ENCODE data around the gene HDAC3. TPM values are rescaled to one million over a fixed set of nuclear protein-coding genes. Genes with fewer than 3 reads are reported as not detected.

HDAC3 gene
- total RNA-seq, 4 donors from 2014 or later, result 44.2 to 62.7 (median 54.6) TPM

DNA sequence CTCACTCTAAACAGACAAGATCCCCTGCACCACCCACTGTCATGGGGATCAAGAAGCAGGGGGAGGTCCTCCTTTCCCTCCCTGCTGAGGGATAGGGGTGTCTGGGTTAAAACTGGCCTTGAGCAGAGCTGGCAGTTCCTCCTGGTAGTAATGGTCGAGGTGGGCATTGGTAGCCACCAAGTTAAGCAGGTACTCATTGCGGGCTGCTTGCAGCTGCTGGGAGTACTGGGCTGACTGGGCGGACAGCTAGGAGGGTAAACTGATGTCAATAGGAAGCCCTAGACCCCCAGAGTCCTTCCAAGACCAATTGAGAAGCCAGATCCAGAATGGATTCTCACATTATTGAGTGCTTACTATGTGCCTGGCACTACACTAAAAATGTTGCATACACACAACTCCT is 11.2 kb upstream of the HDAC3 start:
- intact Hi-C loops (cut with DNase I), result no loop called here
- Histone ChIP-seq H3K27ac (no peak overlapping the region), H3K36me3 (peaks cover 0 to 5% of the 10 kb centered on the region in 2 donors), H3K4me3 (replicated peaks in 1 of 3) (no peak overlapping the region), H3K4me1 (peaks cover 5 to 11% of the 10 kb centered on the region in 2 donors), H3K9me3 (no peaks in the 10 kb centered on the region), H3K27me3 (no peaks in the 10 kb centered on the region)
- WGBS, 2 donors, result 90 to 91% methylated on average over 3 of the region's 3 CpGs
- no peak for DNase-seq
- TF ChIP-seq CTCF (IDR thresholded peaks at IDR 0.05) (no peak), POLR2A (IDR thresholded peaks at IDR 0.05) (no peak)

- no peak overlapping the region for H3K4me3 ChIP-seq (replicated peaks in 1 of 3)
- H3K27ac ChIP-seq, result no peak overlapping the region
- TF ChIP-seq POLR2A (IDR thresholded peaks at IDR 0.05) (no peak), CTCF (IDR thresholded peaks at IDR 0.05) (no peak)
- DNase-seq, result no peak
- intact Hi-C loops (cut with DNase I), result no loop called here
- 89 to 92% methylated on average over 4 to 5 of the region's 5 CpGs for WGBS, 2 donors
- peaks cover 5 to 11% of the 10 kb centered on the region in 2 donors for H3K4me1 ChIP-seq
- no peaks in the 10 kb centered on the region for H3K9me3 ChIP-seq
- peaks cover 0 to 5% of the 10 kb centered on the region in 2 donors for H3K36me3 ChIP-seq
- no peaks in the 10 kb centered on the region for H3K27me3 ChIP-seq
Observed at GRCh38 chr5:141647242-141647641, 10.6 kb upstream of the HDAC3 start.

- H3K4me1 ChIP-seq, result peaks cover 5 to 7% of the 10 kb centered on the region in 2 donors
- peaks cover 0 to 5% of the 10 kb centered on the region in 2 donors for H3K36me3 ChIP-seq
- no peaks in the 10 kb centered on the region for H3K27me3 ChIP-seq
- no peaks in the 10 kb centered on the region for H3K9me3 ChIP-seq
- H3K27ac ChIP-seq, result no peak overlapping the region
- DNase-seq, result no peak
- intact Hi-C loops (cut with DNase I), result no loop called here
- WGBS, 2 donors, result 96 to 97% methylated on average over 6 of the region's 6 CpGs
- H3K4me3 ChIP-seq (replicated peaks in 1 of 3), result no peak overlapping the region
- TF ChIP-seq POLR2A (IDR thresholded peaks at IDR 0.05), result no peak
- TF ChIP-seq CTCF (IDR thresholded peaks at IDR 0.05), result no peak
Observed at GRCh38 chr5:141646026-141646425, 9.4 kb upstream of the HDAC3 start.

DNA sequence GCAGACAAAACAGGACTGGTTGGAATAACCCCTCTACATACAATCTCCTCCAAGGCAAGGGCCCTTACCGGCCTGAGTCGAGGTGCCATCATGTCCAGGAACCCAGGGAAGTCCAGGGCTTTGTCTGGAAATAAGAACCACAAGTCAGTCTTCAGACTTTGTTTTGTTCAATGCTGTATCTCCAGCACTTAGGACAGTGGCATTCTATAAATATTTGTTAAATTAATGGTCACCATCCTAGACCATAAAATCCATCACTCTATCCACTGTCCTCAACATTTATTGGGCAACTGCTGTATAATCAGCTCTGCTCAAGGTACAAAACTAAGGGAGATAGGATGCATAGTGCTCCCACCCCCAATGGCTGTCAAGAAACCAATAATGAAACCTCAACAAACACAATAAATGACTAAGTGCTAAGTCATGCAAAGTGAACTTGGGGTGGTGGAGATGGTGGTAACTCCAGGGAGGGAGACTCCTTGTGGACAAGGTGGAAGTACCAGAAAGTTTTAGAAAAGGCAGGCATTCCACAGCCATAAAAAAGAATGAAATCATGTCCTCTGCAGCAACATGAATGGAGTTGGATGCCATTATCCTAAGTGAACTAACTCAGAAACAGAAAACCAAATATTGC is 5.1 kb upstream of the HDAC3 start:
- 70 to 100% methylated on average over 2 of the region's 2 CpGs for WGBS, 2 donors
- DNase-seq, result no peak
- H3K4me1 ChIP-seq, result peaks cover 13 to 19% of the 10 kb centered on the region in 2 donors
- intact Hi-C loops (cut with DNase I), result no loop called here
- no peaks in the 10 kb centered on the region for H3K27me3 ChIP-seq
- H3K36me3 ChIP-seq, result peaks cover 0 to 5% of the 10 kb centered on the region in 2 donors
- no peaks in the 10 kb centered on the region for H3K9me3 ChIP-seq
- H3K4me3 ChIP-seq (replicated peaks in 1 of 3), result no peak overlapping the region
- TF ChIP-seq POLR2A (IDR thresholded peaks at IDR 0.05) (no peak), CTCF (IDR thresholded peaks at IDR 0.05) (no peak)
- H3K27ac ChIP-seq, result no peak overlapping the region

GRCh38 chr5:141640698-141641097 is 4.0 kb upstream of the HDAC3 start:
- intact Hi-C loops (cut with DNase I), result no loop called here
- Histone ChIP-seq H3K4me1 (peaks cover 17 to 23% of the 10 kb centered on the region in 2 donors), H3K4me3 (replicated peaks in 1 of 3) (no peak overlapping the region), H3K27ac (no peak overlapping the region), H3K36me3 (peaks cover 0 to 2% of the 10 kb centered on the region in 2 donors), H3K27me3 (no peaks in the 10 kb centered on the region), H3K9me3 (no peaks in the 10 kb centered on the region)
- DNase-seq, result no peak
- WGBS, 2 donors, result 88 to 91% methylated on average over 8 to 9 of the region's 9 CpGs
- TF ChIP-seq POLR2A (IDR thresholded peaks at IDR 0.05), result no peak
- TF ChIP-seq CTCF (IDR thresholded peaks at IDR 0.05), result no peak

All from thyroid gland (tissue), 4 donors.